Fibroblast of skin of right quadriceps (primary cell): ENCODE data around the gene MON1B.
"Not testable (repeated sequence)": the region's sequence is repeated elsewhere in the genome, so short reads cannot be mapped to it uniquely, and the experiment has no call there.

Source experiments
- DNase-seq: peaks from one replicate; pipeline ENCODE4 v3.0.0-alpha.2; 2013

Gene MON1B

GRCh38 chr16:77199211-77199610 is 8.2 kb downstream of the MON1B start, which contains the start of gene SYCE1L:
Gene SYCE1L, plus strand, starts transcription at chr16:77199408. Its CDS starts 44 bp downstream, at chr16:77199452.
- DNase-seq = no peak

- DNase-seq = no peak
These were observed 15.5 kb downstream of the MON1B start for GRCh38 chr16:77206533-77206932.

- DNase-seq = no peak
These were observed 16.0 kb downstream of the MON1B start for GRCh38 chr16:77207030-77207429.

GRCh38 chr16:77208382-77208781 is 17.4 kb downstream of the MON1B start:
- DNase-seq = no peak

- DNase-seq = no peak
These were observed 21.1 kb downstream of the MON1B start for GRCh38 chr16:77211880-77212740.

GRCh38 chr16:77212741-77213541 is 22.0 kb downstream of the MON1B start:
- DNase-seq = no peak

GRCh38 chr16:77213542-77214106 is 22.6 kb downstream of the MON1B start:
- DNase-seq = peak; percentile 92

- DNase-seq = no peak
These were observed 23.6 kb downstream of the MON1B start for GRCh38 chr16:77214411-77215138.

- DNase-seq = no peak
These were observed 28.4 kb downstream of the MON1B start for GRCh38 chr16:77219437-77219836.

GRCh38 chr16:77220427-77220826 is 29.4 kb downstream of the MON1B start:
- DNase-seq = no peak

GRCh38 chr16:77221482-77221881 is 30.5 kb downstream of the MON1B start:
- DNase-seq = no peak

- DNase-seq = no peak
These were observed 32.2 kb downstream of the MON1B start for GRCh38 chr16:77223184-77223583.

- no peak for DNase-seq
These were observed 34.2 kb downstream of the MON1B start for GRCh38 chr16:77225182-77225581.

GRCh38 chr16:77227745-77228144 is 36.8 kb downstream of the MON1B start:
- no peak for DNase-seq

- no peak for DNase-seq
These were observed 40.1 kb downstream of the MON1B start for GRCh38 chr16:77231047-77231446.

- no peak for DNase-seq
These were observed 43.0 kb downstream of the MON1B start for GRCh38 chr16:77233799-77234519.

GRCh38 chr16:77234611-77235010 is 43.6 kb downstream of the MON1B start:
- no peak for DNase-seq

- peak; percentile 72 for DNase-seq
These were observed 45.1 kb downstream of the MON1B start for GRCh38 chr16:77236063-77236511.

- no peak for DNase-seq
These were observed 47.6 kb downstream of the MON1B start for GRCh38 chr16:77238593-77238992.

- not testable (repeated sequence) for DNase-seq
These were observed 51.5 kb downstream of the MON1B start for GRCh38 chr16:77242471-77242870.

- no peak for DNase-seq
These were observed 55.2 kb downstream of the MON1B start for GRCh38 chr16:77246150-77246549.

GRCh38 chr16:77250400-77250799 is 59.4 kb downstream of the MON1B start:
- peak; percentile 40 for DNase-seq
